CD4-positive, alpha-beta T cell (primary cell): ENCODE results near the gene RXRG. TPM values are rescaled to one million over a fixed set of nuclear protein-coding genes. Genes with fewer than 3 reads are reported as not detected.

Experiments used
- ATAC-seq: fragments of 200-7000 bp; cut with Tn5 transposase; one replicate; pipeline ENCODE4 v1.10.0; 2022; ENCODE audit warnings: mild to moderate bottlenecking; ENCODE audit not compliant: poor library complexity
- CTCF ChIA-PET: fragments of 350-600 bp; sonication (Branson Sonifier 250); formaldehyde crosslinking; loops from one replicate; lab custom pipeline; 2021; ENCODE audit warnings: antibody characterized with exemption, inconsistent platforms; lab: Charles Lee
- POLR2A ChIA-PET: fragments of 350-600 bp; sonication (Branson Sonifier 250); formaldehyde crosslinking; loops from one replicate; lab custom pipeline; 2021; ENCODE audit warnings: antibody characterized with exemption, inconsistent platforms; lab: Charles Lee
- DNase-seq, 14 experiments: peaks; one replicate each; pipeline ENCODE4 v3.0.0-alpha.2; 2013 to 2020; ENCODE audit warnings: mixed read lengths in 2 of 14
- H3K27ac ChIP-seq, 2 donors: one replicate each; pipeline versions ENCODE4 v1.5.1 to v1.7.0; 2013; ENCODE audit warnings: low read length in 2 of 2, low read depth in 1 of 2, mild to moderate bottlenecking in 1 of 2
- H3K27me3 ChIP-seq, 2 experiments: 1 replicate in 1 of 2; 2 replicates in 1 of 2; pipeline versions ENCODE4 v1.6.1 to v1.7.0; 2013; ENCODE audit warnings: low read length in 2 of 2, control low read depth in 1 of 2, mild to moderate bottlenecking in 1 of 2, moderate library complexity in 1 of 2; ENCODE audit not compliant: insufficient read depth in 2 of 2, control insufficient read depth in 1 of 2
- H3K36me3 ChIP-seq: one replicate; pipeline ENCODE4 v1.6.1; 2013; ENCODE audit warnings: low read length, control low read depth; ENCODE audit not compliant: insufficient read depth
- H3K4me1 ChIP-seq: one replicate; pipeline ENCODE4 v1.6.1; 2013; ENCODE audit warnings: low read length, control low read depth; ENCODE audit not compliant: insufficient read depth
- H3K4me3 ChIP-seq: one replicate; pipeline ENCODE4 v1.5.1; 2013; ENCODE audit warnings: mild to moderate bottlenecking, low read length, moderate library complexity
- H3K9me3 ChIP-seq, 2 experiments: 1 replicate in 1 of 2; 2 replicates in 1 of 2; pipeline versions ENCODE4 v1.6.1 to v1.7.0; 2013; ENCODE audit warnings: low read length in 2 of 2, mild to moderate bottlenecking in 2 of 2, control low read depth in 1 of 2, moderate library complexity in 1 of 2; ENCODE audit not compliant: control insufficient read depth in 1 of 2, insufficient read depth in 1 of 2
- H3K27ac Mint-ChIP-seq: one replicate; pipeline ENCODE4 v1.8.0; 2020; ENCODE audit warnings: mixed read lengths
- H3K27me3 Mint-ChIP-seq: one replicate; pipeline ENCODE4 v1.8.0; 2021; ENCODE audit warnings: mixed read lengths
- H3K36me3 Mint-ChIP-seq: one replicate; pipeline ENCODE4 v1.8.0; 2021; ENCODE audit warnings: low read depth, mixed read lengths
- H3K4me1 Mint-ChIP-seq: one replicate; pipeline ENCODE4 v1.8.0; 2021; ENCODE audit warnings: low read depth, mixed read lengths
- H3K4me3 Mint-ChIP-seq: one replicate; pipeline ENCODE4 v1.8.0; 2020; ENCODE audit warnings: mild to moderate bottlenecking, mixed read lengths
- H3K9me3 Mint-ChIP-seq: one replicate; pipeline ENCODE4 v1.8.0; 2020; ENCODE audit warnings: mixed read lengths
- CTCF ChIP-seq: fragments of 200-600 bp; IDR thresholded peaks from one replicate; pipeline ENCODE4 v1.8.0; 2022; ENCODE audit warnings: antibody characterized with exemption, mild to moderate bottlenecking
- intact Hi-C, 2 experiments: fragments of 100-400 bp; cut with DNase I in 1 of 2; cut with micrococcal nuclease in 1 of 2; formaldehyde crosslinking; loops; one replicate each; pipeline versions ENCODE4 v1.15.1 to v1.9.0; 2023 to 2025; cut with DNase I, micrococcal nuclease
- total RNA-seq, 174 experiments: library from RNA in 2 of 174; stranded (reverse) in 2 of 174; gene quantifications; one replicate each; pipeline ENCODE4 v1.2.3 and lab custom pipeline; 2021 to 2026

RXRG gene
- total RNA-seq, 2 experiments from 2014 or later = not detected

- Histone ChIP-seq H3K27ac (no peak overlapping the region), H3K9me3 (no peaks in the 10 kb centered on the region), H3K4me1 (no peaks in the 10 kb centered on the region), H3K4me3 (no peak overlapping the region), H3K27me3 (peaks cover 3 to 5% of the 10 kb centered on the region in 2 experiments), H3K36me3 (no peaks in the 10 kb centered on the region)
- H3K9me3 Mint-ChIP-seq = no peaks in the 10 kb centered on the region
- no peak for TF ChIP-seq CTCF
- no peaks in the 10 kb centered on the region for H3K4me1 Mint-ChIP-seq
- intact Hi-C loops = no loop called here
- ChIA-PET CTCF (no interaction called here), POLR2A (no interaction called here)
- H3K4me3 Mint-ChIP-seq = no peak overlapping the region
- H3K27ac Mint-ChIP-seq = no peak overlapping the region
- no peaks in the 10 kb centered on the region for H3K36me3 Mint-ChIP-seq
- DNase-seq (no peak), ATAC-seq (no peak)
- H3K27me3 Mint-ChIP-seq = peaks cover 22% of the 10 kb centered on the region
Measured at GRCh38 chr1:165435801-165436200, 9.1 kb downstream of the RXRG start.

- no peaks in the 10 kb centered on the region for H3K27me3 ChIP-seq
- H3K9me3 ChIP-seq = no peaks in the 10 kb centered on the region
- peaks cover 14% of the 10 kb centered on the region for H3K27me3 Mint-ChIP-seq
- H3K27ac Mint-ChIP-seq = no peak overlapping the region
- H3K36me3 Mint-ChIP-seq = no peaks in the 10 kb centered on the region
- H3K4me3 Mint-ChIP-seq = no peak overlapping the region
- no peak for DNase-seq
- intact Hi-C loops = no loop called here
- no peak for TF ChIP-seq CTCF
- no peaks in the 10 kb centered on the region for H3K36me3 ChIP-seq
- no peaks in the 10 kb centered on the region for H3K4me1 Mint-ChIP-seq
- H3K4me3 ChIP-seq = no peak overlapping the region
- H3K9me3 Mint-ChIP-seq = no peaks in the 10 kb centered on the region
- ChIA-PET POLR2A (no interaction called here), CTCF (no interaction called here)
- no peak for ATAC-seq
- H3K27ac ChIP-seq = no peak overlapping the region
- no peaks in the 10 kb centered on the region for H3K4me1 ChIP-seq
Measured at GRCh38 chr1:165434281-165434680, 10.6 kb downstream of the RXRG start.

GRCh38 chr1:165431079-165431478 lies 13.8 kb downstream of the RXRG start:
- no peaks in the 10 kb centered on the region for H3K9me3 Mint-ChIP-seq

More at GRCh38 chr1:165431079-165431478, 13.8 kb downstream of the RXRG start:
- no peak overlapping the region for H3K4me3 Mint-ChIP-seq
- H3K27me3 Mint-ChIP-seq = no peaks in the 10 kb centered on the region
- no peak overlapping the region for H3K27ac ChIP-seq
- ChIA-PET POLR2A (no interaction called here), CTCF (interaction anchor here (0.9 to 1.3 kb wide), 2 partner anchors 11 to 38 kb away, joined by 3 to 4 read pairs; no protein-coding TSS in a partner anchor)
- DNase-seq (no peak), ATAC-seq (no peak)
- intact Hi-C loops = no loop called here
- H3K9me3 ChIP-seq = no peaks in the 10 kb centered on the region
- H3K36me3 Mint-ChIP-seq = no peaks in the 10 kb centered on the region
- H3K4me1 Mint-ChIP-seq = no peaks in the 10 kb centered on the region
- no peak overlapping the region for H3K4me3 ChIP-seq
- H3K27ac Mint-ChIP-seq = no peak overlapping the region
- no peaks in the 10 kb centered on the region for H3K27me3 ChIP-seq
- no peaks in the 10 kb centered on the region for H3K36me3 ChIP-seq
- TF ChIP-seq CTCF = no peak
- H3K4me1 ChIP-seq = no peaks in the 10 kb centered on the region
